BLaER1 treated with 17β-estradiol and CSF1 and Interleukin-3, amounts not matched to agents 10 nM and 100 nM (cell line): Measurements from ENCODE around the gene DCTN2.

Experiments
- H3K27ac ChIP-seq, 11 experiments: shearing (Covaris generic); formaldehyde crosslinking; 2 replicates each; pipeline ENCODE4 v1.8.1; 2022
- H3K27me3 ChIP-seq, 11 experiments: shearing (Covaris generic); formaldehyde crosslinking; 2 replicates each; pipeline ENCODE4 v1.8.1; 2022
- H3K36me3 ChIP-seq, 11 experiments: shearing (Covaris generic); formaldehyde crosslinking; 2 replicates each; pipeline ENCODE4 v1.8.1; 2022
- H3K4me1 ChIP-seq, 10 experiments: shearing (Covaris generic); formaldehyde crosslinking; 2 replicates each; pipeline ENCODE4 v1.8.1; 2022
- H3K4me2 ChIP-seq, 11 experiments: shearing (Covaris generic); formaldehyde crosslinking; 2 replicates each; pipeline ENCODE4 v1.8.1; 2022
- H3K4me3 ChIP-seq, 10 experiments: shearing (Covaris generic); formaldehyde crosslinking; 2 replicates each; pipeline ENCODE4 v1.8.1; 2022
- H3K9ac ChIP-seq, 11 experiments: shearing (Covaris generic); formaldehyde crosslinking; 2 replicates each; pipeline ENCODE4 v1.8.1; 2022
- H3K9me3 ChIP-seq, 11 experiments: shearing (Covaris generic); formaldehyde crosslinking; replicated peaks in 1 of 11; 2 replicates each; pipeline ENCODE4 v1.8.1; 2022
- H4K20me1 ChIP-seq, 11 experiments: shearing (Covaris generic); formaldehyde crosslinking; 2 replicates each; pipeline ENCODE4 v1.8.1; 2022
- Cebpa-rat ChIP-seq, 11 experiments: shearing (Covaris generic); IDR thresholded peaks; 2 replicates each; pipeline ENCODE4 v1.8.1; 2022

The DCTN2 gene

GRCh38 chr12:57586832-57587429 lies 39.9 kb upstream of the DCTN2 start:
- H3K4me1 ChIP-seq, result peaks cover 16 to 30% (median 22%) of the 10 kb centered on the region in 10 experiments
- H3K4me3 ChIP-seq, result no peak overlapping the region
- TF ChIP-seq Cebpa-rat (IDR thresholded peaks at IDR 0.05), result no peak
- H3K9ac ChIP-seq, result no peak overlapping the region
- H3K27me3 ChIP-seq, result peaks cover 16 to 22% (median 18%) of the 10 kb centered on the region in 11 experiments; a peak in 21 of 22 replicates
- no peaks in the 10 kb centered on the region for H3K36me3 ChIP-seq
- no peaks in the 10 kb centered on the region; a peak in 1 of 22 replicates for H3K9me3 ChIP-seq
- H3K27ac ChIP-seq, result no peak overlapping the region
- no peaks in the 10 kb centered on the region; a peak in 2 of 22 replicates for H4K20me1 ChIP-seq
- no peak overlapping the region for H3K4me2 ChIP-seq

- Histone ChIP-seq H3K4me1 (peaks cover 11 to 22% (median 15%) of the 10 kb centered on the region in 10 experiments), H4K20me1 (no peaks in the 10 kb centered on the region; a peak in 2 of 22 replicates), H3K9me3 (no peaks in the 10 kb centered on the region; a peak in 1 of 22 replicates), H3K9ac (no peak overlapping the region), H3K36me3 (no peaks in the 10 kb centered on the region), H3K27ac (no peak overlapping the region), H3K4me2 (no peak overlapping the region), H3K27me3 (peaks cover 8 to 14% (median 9%) of the 10 kb centered on the region in 11 experiments; a peak in 21 of 22 replicates), H3K4me3 (no peak overlapping the region)
- TF ChIP-seq Cebpa-rat (IDR thresholded peaks at IDR 0.05), result no peak
Measured at GRCh38 chr12:57586128-57586527, 39.1 kb upstream of the DCTN2 start.

DNA sequence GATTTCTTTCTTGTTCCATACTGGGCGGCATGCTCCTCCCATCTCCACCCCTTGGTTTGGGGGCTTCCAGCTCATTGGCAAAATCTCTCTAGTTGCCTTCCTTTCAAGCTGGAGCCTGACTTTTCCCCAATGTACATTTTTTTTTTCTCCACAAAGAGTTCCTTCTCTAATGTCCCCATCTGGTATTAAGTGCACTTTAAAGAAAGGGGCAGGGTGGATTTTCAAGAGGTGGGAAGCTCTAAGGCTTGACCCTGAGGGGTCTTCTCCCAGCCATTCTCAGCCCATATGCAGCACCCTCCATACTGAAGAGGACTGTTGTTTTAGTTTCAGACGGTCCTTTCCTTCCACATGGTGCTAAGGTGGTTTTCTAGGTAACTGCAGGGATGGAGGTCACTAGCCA lies 38.2 kb upstream of the DCTN2 start:
- Histone ChIP-seq H3K4me2 (peak overlapping the region in 5 of 11 experiments; percentile 7 to 44 (median 38); a peak in 5 of 22 replicates), H3K9ac (no peak overlapping the region), H3K4me1 (peaks cover 1 to 14% (median 6%) of the 10 kb centered on the region in 10 experiments; a peak in 16 of 20 replicates), H4K20me1 (no peaks in the 10 kb centered on the region; a peak in 2 of 22 replicates), H3K4me3 (no peak overlapping the region), H3K27ac (no peak overlapping the region), H3K9me3 (no peaks in the 10 kb centered on the region), H3K36me3 (no peaks in the 10 kb centered on the region), H3K27me3 (peaks cover 0 to 4% (median 0%) of the 10 kb centered on the region in 11 experiments; a peak in 4 of 22 replicates)
- no peak for TF ChIP-seq Cebpa-rat (IDR thresholded peaks at IDR 0.05)

DNA sequence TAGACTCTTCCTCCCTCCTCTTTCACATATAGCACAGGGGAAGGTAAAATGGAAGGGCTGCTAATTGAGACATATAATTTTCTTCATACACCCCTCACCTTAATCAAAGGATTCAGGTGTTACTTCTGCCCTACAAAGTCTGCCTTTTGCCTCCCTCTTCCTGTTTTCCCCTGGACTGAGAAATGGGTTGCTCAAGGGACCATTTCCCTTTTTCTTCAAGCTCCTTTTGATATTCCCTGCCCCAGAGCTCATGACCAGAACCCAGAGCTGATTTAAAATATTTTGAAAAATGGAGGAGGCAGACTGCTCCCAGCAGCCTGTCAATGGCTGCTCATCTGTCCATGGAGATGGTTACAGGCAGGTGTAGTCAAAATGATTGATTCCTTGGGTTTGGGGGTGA lies 37.7 kb upstream of the DCTN2 start:
- no peaks in the 10 kb centered on the region; a peak in 2 of 22 replicates for H4K20me1 ChIP-seq
- H3K4me1 ChIP-seq, result peaks cover 0 to 14% (median 5%) of the 10 kb centered on the region in 10 experiments; a peak in 10 of 20 replicates
- no peaks in the 10 kb centered on the region for H3K9me3 ChIP-seq
- no peak for TF ChIP-seq Cebpa-rat (IDR thresholded peaks at IDR 0.05)
- H3K27ac ChIP-seq, result no peak overlapping the region
- H3K36me3 ChIP-seq, result no peaks in the 10 kb centered on the region
- H3K27me3 ChIP-seq, result peaks cover 0 to 4% (median 0%) of the 10 kb centered on the region in 11 experiments; a peak in 2 of 22 replicates
- H3K9ac ChIP-seq, result no peak overlapping the region
- H3K4me2 ChIP-seq, result peak overlapping the region in 5 of 11 experiments; percentile 7 to 44 (median 38); a peak in 6 of 22 replicates
- no peak overlapping the region for H3K4me3 ChIP-seq

- Histone ChIP-seq H3K4me1 (peaks cover 0 to 14% (median 5%) of the 10 kb centered on the region in 10 experiments; a peak in 10 of 20 replicates), H3K4me3 (no peak overlapping the region), H4K20me1 (no peaks in the 10 kb centered on the region; a peak in 2 of 22 replicates), H3K36me3 (no peaks in the 10 kb centered on the region), H3K27me3 (peaks cover 0 to 4% (median 0%) of the 10 kb centered on the region in 11 experiments; a peak in 2 of 22 replicates), H3K9me3 (no peaks in the 10 kb centered on the region), H3K4me2 (peak overlapping the region in 1 of 11 experiments; percentile 44; a peak in 1 of 22 replicates), H3K9ac (no peak overlapping the region), H3K27ac (no peak overlapping the region)
- TF ChIP-seq Cebpa-rat (IDR thresholded peaks at IDR 0.05), result no peak
Measured at GRCh38 chr12:57584050-57584449, 37.1 kb upstream of the DCTN2 start.

DNA sequence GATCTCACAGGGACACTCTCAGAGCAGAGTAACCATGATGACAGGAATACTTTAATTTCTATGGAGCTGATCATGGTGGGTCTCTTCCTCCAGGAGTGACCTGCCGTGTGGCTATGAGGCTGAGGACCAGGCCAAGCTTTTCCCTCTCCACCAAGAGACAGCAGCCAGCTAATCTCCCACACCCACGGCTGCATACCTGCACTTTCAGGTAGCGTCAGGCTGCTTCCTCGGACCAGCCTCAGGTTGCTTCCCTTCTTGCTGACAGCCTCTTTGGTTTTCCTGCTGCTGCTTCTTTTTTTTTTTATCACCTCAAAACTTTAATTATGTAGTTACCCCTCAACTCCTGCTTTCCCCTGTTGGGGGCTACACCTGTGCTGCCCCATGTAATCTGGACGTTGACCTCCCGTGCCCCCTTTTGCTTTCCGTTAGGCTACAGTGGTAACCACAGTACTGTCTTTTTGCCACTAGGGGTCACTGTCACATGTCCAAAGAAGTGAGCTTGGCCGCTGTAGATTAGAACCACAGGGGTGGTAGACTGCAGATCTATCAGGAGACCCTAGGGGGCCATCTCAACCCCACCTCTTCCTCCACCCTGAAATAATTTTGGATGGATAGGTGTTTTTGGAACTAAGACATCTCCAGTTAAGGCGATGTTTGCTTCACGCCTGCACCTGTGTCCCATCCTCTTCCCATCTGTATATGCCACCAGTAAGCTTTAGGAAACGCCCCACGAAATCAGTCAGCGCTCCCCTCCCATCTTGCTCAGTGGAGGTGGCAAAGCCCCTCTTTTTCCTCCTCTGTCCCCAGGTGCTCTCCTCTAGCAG lies 36.2 kb upstream of the DCTN2 start:
- no peaks in the 10 kb centered on the region for H3K9me3 ChIP-seq
- H3K36me3 ChIP-seq, result no peaks in the 10 kb centered on the region
- peaks cover 0 to 14% (median 5%) of the 10 kb centered on the region in 10 experiments; a peak in 10 of 20 replicates for H3K4me1 ChIP-seq
- H3K27me3 ChIP-seq, result peaks cover 0 to 4% (median 0%) of the 10 kb centered on the region in 11 experiments; a peak in 2 of 22 replicates
- H4K20me1 ChIP-seq, result no peaks in the 10 kb centered on the region; a peak in 2 of 22 replicates
- no peak overlapping the region for H3K9ac ChIP-seq
- no peak for TF ChIP-seq Cebpa-rat (IDR thresholded peaks at IDR 0.05)
- no peak overlapping the region; a peak in 1 of 22 replicates for H3K4me2 ChIP-seq
- H3K27ac ChIP-seq, result no peak overlapping the region
- no peak overlapping the region for H3K4me3 ChIP-seq

- Histone ChIP-seq H3K27ac (no peak overlapping the region), H3K27me3 (no peaks in the 10 kb centered on the region; a peak in 1 of 22 replicates), H3K9ac (no peak overlapping the region), H3K4me2 (no peak overlapping the region), H4K20me1 (no peaks in the 10 kb centered on the region; a peak in 2 of 22 replicates), H3K4me3 (no peak overlapping the region), H3K4me1 (peaks cover 0 to 14% (median 5%) of the 10 kb centered on the region in 10 experiments; a peak in 10 of 20 replicates), H3K36me3 (no peaks in the 10 kb centered on the region), H3K9me3 (no peaks in the 10 kb centered on the region)
- TF ChIP-seq Cebpa-rat (IDR thresholded peaks at IDR 0.05), result no peak
Measured at GRCh38 chr12:57582440-57582839, 35.4 kb upstream of the DCTN2 start.

GRCh38 chr12:57581802-57582201 lies 34.8 kb upstream of the DCTN2 start:
- Histone ChIP-seq H3K4me1 (peaks cover 0 to 14% (median 5%) of the 10 kb centered on the region in 10 experiments; a peak in 10 of 20 replicates), H4K20me1 (no peaks in the 10 kb centered on the region; a peak in 2 of 22 replicates), H3K27ac (no peak overlapping the region), H3K9me3 (no peaks in the 10 kb centered on the region), H3K36me3 (no peaks in the 10 kb centered on the region), H3K4me2 (no peak overlapping the region), H3K9ac (no peak overlapping the region), H3K4me3 (no peak overlapping the region), H3K27me3 (no peaks in the 10 kb centered on the region; a peak in 1 of 22 replicates)
- TF ChIP-seq Cebpa-rat (IDR thresholded peaks at IDR 0.05), result no peak

DNA sequence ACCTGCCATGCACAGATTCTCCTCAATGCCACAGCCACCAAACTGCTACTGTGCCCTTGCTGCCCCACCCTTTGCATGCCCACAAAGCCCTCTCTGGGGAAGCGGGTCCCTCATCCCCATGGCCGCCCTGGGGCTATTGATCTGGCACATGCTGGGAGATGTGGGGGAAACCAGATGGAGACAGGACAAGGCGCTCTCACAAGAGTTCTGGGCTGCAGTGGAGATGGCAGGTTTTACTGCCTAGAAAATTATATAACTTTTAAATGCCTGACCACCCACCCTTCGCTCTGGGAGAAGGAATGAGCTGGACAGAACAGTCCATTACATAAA lies 33.4 kb upstream of the DCTN2 start:
- H3K9me3 ChIP-seq, result no peaks in the 10 kb centered on the region
- no peaks in the 10 kb centered on the region; a peak in 1 of 22 replicates for H4K20me1 ChIP-seq
- H3K27me3 ChIP-seq, result no peaks in the 10 kb centered on the region; a peak in 1 of 22 replicates
- no peaks in the 10 kb centered on the region for H3K36me3 ChIP-seq
- no peak for TF ChIP-seq Cebpa-rat (IDR thresholded peaks at IDR 0.05)
- no peak overlapping the region for H3K4me3 ChIP-seq
- no peak overlapping the region for H3K27ac ChIP-seq
- no peak overlapping the region for H3K4me2 ChIP-seq
- H3K9ac ChIP-seq, result no peak overlapping the region
- peaks cover 0 to 13% (median 5%) of the 10 kb centered on the region in 10 experiments; a peak in 10 of 20 replicates for H3K4me1 ChIP-seq
